Cardiac muscle cell (in vitro differentiated cells and primary cell): ENCODE measurements around the gene TTLL5. TPM values are rescaled to one million over a fixed set of nuclear protein-coding genes. Genes with fewer than 3 reads are reported as not detected.
A peak's percentile ranks its signal among the peaks of the same experiment; 100 is the strongest.

ENCODE experiments used
- DNase-seq, 2 donors: peaks; one replicate each; pipeline versions ENCODE4 v3.0.0 to v3.0.0-alpha.2; 2010 to 2017; ENCODE audit warnings: low read depth in 1 of 2, low spot score in 1 of 2
- H3K27ac ChIP-seq: fragments of 200-600 bp; sonication (generic); 2 replicates; pipeline ENCODE4 v1.5.1; 2016
- H3K27me3 ChIP-seq: fragments of 200-600 bp; sonication (generic); 2 replicates; pipeline ENCODE4 v1.6.0; 2016; ENCODE audit warnings: control low read depth
- H3K36me3 ChIP-seq: fragments of 200-600 bp; sonication (generic); 2 replicates; pipeline ENCODE4 v1.5.1; 2016; ENCODE audit warnings: control low read depth
- H3K4me1 ChIP-seq: fragments of 200-600 bp; sonication (generic); 2 replicates; pipeline ENCODE4 v1.8.1; 2017; ENCODE audit warnings: low read depth, mild to moderate bottlenecking, mixed run types
- H3K4me3 ChIP-seq: fragments of 200-600 bp; sonication (generic); 2 replicates; pipeline ENCODE4 v1.5.1; 2016; ENCODE audit warnings: mild to moderate bottlenecking
- H3K9me3 ChIP-seq: fragments of 200-600 bp; sonication (generic); 2 replicates; pipeline ENCODE4 v1.5.1; 2017; ENCODE audit warnings: low read depth, mild to moderate bottlenecking, control low read depth
- polyA plus RNA-seq: library from polyadenylated mRNA; unstranded; fragments of >200 nt; fragmentation: Nextera tagmentation; extraction: Ambion mirVana; gene quantifications from 2 replicates; pipeline ENCODE4 v1.2.1, GENCODE V29; 2016
- total RNA-seq: library from RNA; depleted of rRNA; stranded (reverse); fragments of >200 nt; gene quantifications from 2 replicates; pipeline ENCODE4 v1.2.3, GENCODE V29; 2016
- TF ChIP-seq, protein P1 (sequence below): IDR thresholded peaks from 2 replicates; pipeline ENCODE4 v1.5.1; 2012; ENCODE audit warnings: low read depth, mild to moderate bottlenecking, low read length

Gene TTLL5
- total and polyA plus RNA-seq, 2 experiments from 2014 or later: 24.1 to 28.4 TPM

- no peaks in the 10 kb centered on the region for H3K27me3 ChIP-seq
- TF ChIP-seq, protein P1, sequence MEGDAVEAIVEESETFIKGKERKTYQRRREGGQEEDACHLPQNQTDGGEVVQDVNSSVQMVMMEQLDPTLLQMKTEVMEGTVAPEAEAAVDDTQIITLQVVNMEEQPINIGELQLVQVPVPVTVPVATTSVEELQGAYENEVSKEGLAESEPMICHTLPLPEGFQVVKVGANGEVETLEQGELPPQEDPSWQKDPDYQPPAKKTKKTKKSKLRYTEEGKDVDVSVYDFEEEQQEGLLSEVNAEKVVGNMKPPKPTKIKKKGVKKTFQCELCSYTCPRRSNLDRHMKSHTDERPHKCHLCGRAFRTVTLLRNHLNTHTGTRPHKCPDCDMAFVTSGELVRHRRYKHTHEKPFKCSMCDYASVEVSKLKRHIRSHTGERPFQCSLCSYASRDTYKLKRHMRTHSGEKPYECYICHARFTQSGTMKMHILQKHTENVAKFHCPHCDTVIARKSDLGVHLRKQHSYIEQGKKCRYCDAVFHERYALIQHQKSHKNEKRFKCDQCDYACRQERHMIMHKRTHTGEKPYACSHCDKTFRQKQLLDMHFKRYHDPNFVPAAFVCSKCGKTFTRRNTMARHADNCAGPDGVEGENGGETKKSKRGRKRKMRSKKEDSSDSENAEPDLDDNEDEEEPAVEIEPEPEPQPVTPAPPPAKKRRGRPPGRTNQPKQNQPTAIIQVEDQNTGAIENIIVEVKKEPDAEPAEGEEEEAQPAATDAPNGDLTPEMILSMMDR: no peak
- H3K4me1 ChIP-seq: no peaks in the 10 kb centered on the region
- H3K36me3 ChIP-seq: no peaks in the 10 kb centered on the region
- H3K27ac ChIP-seq: no peak overlapping the region
- no peak overlapping the region for H3K4me3 ChIP-seq
- peak in 1 of 2 donors; percentile 28 for DNase-seq
- H3K9me3 ChIP-seq: no peaks in the 10 kb centered on the region
Measured at GRCh38 chr14:75896341-75896740, 235.3 kb downstream of the TTLL5 start.

GRCh38 chr14:75904311-75904710 is 243.3 kb downstream of the TTLL5 start:
- peaks cover 38% of the 10 kb centered on the region for H3K4me1 ChIP-seq
- H3K4me3 ChIP-seq: no peak overlapping the region
- no peaks in the 10 kb centered on the region for H3K27me3 ChIP-seq
- no peaks in the 10 kb centered on the region for H3K9me3 ChIP-seq
- no peaks in the 10 kb centered on the region for H3K36me3 ChIP-seq
- DNase-seq: no peak
- peak overlapping the region; percentile 86 for H3K27ac ChIP-seq
- TF ChIP-seq, protein P1: no peak

GRCh38 chr14:75905147-75905904 is 244.3 kb downstream of the TTLL5 start:
- Histone ChIP-seq H3K27me3 (no peaks in the 10 kb centered on the region), H3K27ac (peak overlapping the region; percentile 86), H3K4me1 (peaks cover 38% of the 10 kb centered on the region), H3K9me3 (no peaks in the 10 kb centered on the region), H3K4me3 (no peak overlapping the region), H3K36me3 (no peaks in the 10 kb centered on the region)
- peak; percentile 72 to 80 for DNase-seq
- TF ChIP-seq, protein P1: no peak

DNA sequence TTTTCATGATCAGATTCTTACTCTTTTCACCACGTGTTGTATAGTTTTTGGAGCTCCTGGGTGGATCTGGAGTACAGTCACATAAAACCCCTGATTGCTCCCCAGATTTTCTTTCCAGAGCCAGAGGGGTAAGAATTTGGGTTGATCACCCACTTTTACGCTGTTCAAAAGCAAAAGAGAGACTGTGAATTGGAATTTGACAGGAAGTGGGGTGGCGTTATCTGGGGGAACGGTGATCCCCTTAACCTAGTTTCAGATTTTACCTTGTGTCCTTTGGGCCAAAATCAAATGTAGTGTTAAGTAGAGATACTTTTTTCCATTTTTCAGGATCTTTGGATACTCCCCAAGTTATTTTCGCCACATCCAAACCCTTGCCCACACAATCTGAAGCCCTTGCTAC is 245.2 kb downstream of the TTLL5 start:
- DNase-seq: no peak
- TF ChIP-seq, protein P1: no peak
- Histone ChIP-seq H3K4me1 (peaks cover 38% of the 10 kb centered on the region), H3K4me3 (no peak overlapping the region), H3K27ac (peak overlapping the region; percentile 86), H3K9me3 (no peaks in the 10 kb centered on the region), H3K27me3 (no peaks in the 10 kb centered on the region), H3K36me3 (no peaks in the 10 kb centered on the region)

DNA sequence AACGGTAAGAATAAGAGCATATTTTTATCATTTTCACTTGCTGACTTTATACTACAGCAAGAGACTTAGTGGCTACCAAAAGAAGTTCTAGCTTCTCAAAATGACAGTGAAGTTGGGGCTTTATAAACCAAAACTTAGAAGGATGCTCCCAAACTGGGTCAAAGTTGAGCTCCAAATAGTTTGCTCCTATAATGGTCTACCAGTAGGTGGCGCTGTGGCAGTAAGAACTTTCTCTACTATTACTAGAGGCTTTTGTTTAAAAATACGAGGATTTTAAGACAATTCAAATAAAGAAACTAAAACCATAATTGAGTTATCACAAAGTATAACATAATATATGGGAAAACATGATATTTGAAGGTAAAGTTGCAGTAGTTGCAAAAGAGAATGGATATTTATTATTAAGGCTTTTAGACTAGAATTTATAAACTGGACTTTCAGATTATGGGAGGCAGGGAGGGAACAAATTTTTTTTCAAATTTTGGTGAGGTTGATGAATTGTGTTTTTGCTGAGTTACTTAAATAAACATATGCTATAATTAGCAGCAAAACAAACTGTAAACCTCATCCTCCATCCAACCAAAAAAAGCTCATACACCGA is 245.7 kb downstream of the TTLL5 start:
- Histone ChIP-seq H3K4me1 (peaks cover 43% of the 10 kb centered on the region), H3K27me3 (no peaks in the 10 kb centered on the region), H3K9me3 (no peaks in the 10 kb centered on the region), H3K27ac (peak overlapping the region; percentile 86), H3K36me3 (no peaks in the 10 kb centered on the region), H3K4me3 (no peak overlapping the region)
- TF ChIP-seq, protein P1: peak; percentile 80
- DNase-seq: peak; percentile 80 to 85
